ENCODE measurements around the gene OLFML2B. TPM values are rescaled to one million over a fixed set of nuclear protein-coding genes. Genes with fewer than 3 reads are reported as not detected.

OLFML2B gene
- total RNA-seq, 1 donor from 2014 or later, result 1.2 TPM

DNA sequence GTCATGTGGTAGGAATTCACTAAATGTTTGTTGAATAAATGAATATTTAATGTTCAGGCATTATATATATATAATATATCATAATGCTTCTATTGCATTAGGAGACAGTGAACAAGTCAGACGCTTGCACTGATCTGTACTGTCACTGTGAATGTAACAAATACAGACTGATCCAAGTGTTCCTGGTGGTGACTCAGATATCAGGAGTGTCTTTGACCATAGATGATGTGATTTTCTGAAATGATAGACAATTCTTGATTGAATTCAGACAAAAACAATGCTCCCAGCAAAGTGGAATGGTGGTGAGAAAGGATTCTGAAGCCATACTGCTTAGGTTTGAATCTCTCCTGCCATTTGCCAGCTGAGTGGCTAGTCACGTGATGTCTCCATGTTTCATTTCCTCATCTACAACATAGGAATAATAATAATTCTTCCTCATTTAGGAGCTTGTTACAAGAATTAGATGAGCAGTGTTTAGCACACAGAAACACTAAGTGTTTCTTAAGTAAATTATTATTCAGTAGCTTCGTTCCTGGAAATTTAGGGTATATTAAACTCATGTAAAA, 71.0 kb downstream of the OLFML2B start:
- no peak for FAIRE-seq
- DNase-seq (ENCODE audit: low spot score in 2 of 2), result no peak

DNA sequence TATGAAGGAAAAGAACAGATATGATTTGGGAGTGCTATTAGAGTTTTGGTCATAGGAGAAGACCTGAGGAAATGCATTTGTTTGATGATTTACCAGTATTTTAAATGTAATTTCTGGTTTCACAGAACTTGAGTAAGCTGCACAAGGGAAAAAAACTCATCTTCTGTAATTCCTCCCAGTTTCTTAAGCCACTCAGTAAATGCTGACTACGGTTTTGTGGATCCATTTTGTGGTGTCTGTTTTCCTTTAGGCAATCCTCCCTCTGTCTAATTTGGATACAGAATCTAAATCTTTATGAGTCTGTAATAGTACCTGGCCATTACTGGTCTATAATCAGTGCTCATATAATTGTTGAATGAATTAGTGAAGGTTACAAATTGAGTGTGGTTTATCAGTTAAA, 72.0 kb downstream of the OLFML2B start:
- FAIRE-seq (no peak), DNase-seq (ENCODE audit: low spot score in 2 of 2) (no peak)

DNA sequence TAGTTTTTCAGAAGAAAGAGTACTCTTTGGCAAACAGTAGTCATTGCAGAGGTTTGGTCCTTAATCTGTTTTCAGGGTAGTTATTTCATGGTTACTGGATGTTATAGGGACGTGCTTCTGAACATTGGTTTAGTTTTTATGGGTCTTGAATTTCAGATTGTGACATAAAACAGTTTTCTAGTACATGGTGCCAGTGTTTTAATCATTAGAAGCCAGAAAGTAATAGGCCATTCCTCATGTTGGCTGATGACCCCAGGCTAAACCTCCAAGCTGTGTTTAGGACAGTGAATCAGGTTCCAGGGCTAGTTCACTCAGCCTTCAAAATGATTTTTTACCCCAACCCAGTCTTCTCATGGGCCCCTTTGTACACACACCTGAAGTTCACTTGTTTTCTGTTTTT, 73.3 kb downstream of the OLFML2B start:
- no peak for DNase-seq (ENCODE audit: low spot score in 2 of 2)
- FAIRE-seq, result no peak

DNA sequence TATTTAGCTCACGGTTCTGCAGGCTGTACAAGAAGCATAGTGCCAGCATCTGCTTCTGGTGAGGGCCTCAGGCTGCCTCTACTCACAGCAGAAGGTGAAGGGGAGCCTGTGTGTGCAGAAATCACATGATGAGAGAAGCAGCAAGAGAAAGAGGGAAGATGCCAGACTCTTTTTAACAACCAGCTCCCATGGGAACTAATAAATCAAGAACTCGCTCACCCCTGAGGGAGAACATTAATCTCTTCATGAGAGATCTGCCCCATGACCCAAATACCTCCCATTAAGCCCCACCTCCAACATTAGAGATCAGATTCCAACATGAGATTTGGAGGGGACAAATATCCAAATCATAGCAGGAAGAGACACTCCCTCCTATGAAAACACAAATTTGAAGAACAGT, 74.1 kb downstream of the OLFML2B start:
- FAIRE-seq, result no peak
- DNase-seq (ENCODE audit: low spot score in 2 of 2), result no peak

DNA sequence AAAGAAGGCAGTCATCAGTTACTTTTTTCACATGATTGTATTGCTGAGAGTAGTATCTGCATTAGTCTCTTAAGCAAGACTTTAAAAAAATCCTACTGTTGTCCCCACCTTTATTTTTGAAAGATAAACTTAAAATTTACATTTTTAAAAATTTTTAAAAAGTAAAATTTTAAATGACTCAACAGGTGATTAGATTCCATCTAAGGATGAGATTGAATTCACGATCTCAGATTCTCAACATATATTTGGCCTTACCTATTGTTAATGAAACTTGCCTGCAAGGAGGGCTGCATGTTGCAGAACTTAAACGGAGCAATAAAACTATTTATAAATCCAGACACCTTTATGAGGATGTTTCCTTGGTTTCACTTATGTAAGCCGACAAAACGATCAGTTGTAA, 75.2 kb downstream of the OLFML2B start:
- no peak for DNase-seq (ENCODE audit: low spot score in 2 of 2)

DNA sequence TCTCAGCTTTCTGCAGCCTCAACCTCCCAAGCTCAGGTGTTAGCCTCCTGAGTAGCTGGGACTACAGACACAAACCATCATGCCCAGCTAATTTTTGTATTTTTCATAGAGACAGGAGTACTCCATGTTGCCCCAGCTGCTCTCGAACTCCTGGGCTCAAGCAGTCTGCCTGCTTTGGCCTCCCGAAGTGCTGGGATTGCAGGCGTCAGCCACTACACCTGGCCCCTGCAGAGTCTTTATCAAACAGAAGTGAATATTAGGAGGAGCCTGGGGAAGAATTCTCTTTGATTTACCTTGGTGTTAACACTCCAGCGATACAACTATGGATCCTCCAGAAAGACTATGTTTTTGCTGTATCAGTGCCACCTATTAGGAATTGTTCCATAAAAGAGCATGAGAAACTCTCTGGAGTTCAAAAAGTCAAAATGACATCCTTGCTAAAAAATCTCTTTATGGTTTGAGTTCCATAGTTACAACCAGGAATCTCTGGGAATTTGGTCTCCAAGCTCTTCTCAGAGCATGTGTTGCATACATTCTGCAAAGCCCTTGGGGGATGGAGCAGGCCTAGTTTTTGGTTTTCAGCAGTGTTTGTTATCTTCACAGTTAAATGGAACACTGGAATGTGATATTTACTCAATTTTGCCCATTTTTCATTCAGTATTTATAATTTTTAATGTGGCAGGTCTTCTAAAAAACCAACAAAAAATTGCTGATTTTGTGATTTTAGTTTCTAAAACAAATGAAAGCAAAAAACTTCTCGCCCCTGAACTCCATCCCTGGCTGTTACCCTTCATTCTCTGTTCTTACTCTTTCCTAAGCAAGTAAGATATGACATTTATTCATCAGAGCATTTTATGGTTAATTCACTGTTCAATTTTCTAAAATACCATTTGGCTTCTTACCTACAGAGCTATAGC, 77.3 kb downstream of the OLFML2B start:
- DNase-seq (ENCODE audit: low spot score in 2 of 2), result no peak

More for the DNA sequence above, 75.2 kb downstream of the OLFML2B start:
- FAIRE-seq, result no peak

DNA sequence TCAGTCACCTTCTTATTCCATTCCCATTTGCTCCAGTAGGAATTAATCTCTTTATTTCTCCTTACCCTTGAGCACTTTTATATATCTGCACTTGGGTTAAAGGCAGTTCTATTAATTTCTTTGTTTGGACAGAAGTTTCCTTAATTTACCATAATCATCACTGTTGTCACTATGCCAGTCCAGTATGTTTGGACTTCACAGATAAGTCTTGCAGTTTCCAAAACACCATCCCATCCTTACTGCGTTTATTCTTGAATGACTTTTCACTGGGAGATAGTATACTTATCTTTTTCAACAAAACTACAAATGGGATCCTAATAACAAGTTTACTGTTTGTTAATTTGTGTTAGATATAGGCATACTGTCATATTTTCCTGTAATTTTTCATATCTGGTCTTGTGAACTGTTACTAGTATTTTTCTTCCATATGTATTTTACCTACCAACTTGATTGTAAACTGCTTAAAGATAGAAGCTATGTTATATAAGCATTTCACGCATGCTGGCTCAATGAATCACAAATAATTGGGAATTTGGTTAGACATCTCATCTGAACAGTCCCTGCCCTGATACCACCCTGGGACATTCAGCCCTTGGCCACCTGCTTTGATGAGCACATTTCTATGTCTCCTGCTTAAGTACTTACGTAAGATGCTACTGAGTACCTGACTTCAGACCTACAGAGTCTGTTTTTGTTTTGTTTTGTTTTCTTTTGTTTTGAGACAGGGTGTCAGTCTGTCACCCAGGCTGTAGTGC, 78.2 kb downstream of the OLFML2B start:
- DNase-seq (ENCODE audit: low spot score in 2 of 2), result no peak

More for the DNA sequence above, 77.3 kb downstream of the OLFML2B start:
- FAIRE-seq, result no peak

DNA sequence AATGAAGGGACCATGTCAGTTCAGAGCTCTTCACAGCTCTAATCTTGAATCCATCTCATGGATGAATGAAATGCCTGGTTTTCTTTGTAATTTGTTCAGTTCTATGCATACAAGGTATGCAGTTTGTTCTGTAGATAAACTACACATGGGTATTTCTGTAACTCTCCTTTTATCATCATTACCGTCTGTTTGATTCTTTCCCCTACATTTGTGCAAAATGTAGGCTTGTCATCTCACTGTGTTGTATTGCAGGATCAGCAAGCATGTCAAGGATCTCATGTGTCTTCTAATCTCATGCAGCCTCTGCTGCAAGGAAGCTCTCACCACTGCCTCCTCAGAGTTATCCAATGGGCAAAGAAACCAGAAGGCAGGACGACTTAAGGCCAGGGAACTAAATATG, 79.3 kb downstream of the OLFML2B start:
- DNase-seq (ENCODE audit: low spot score in 2 of 2) (no peak), FAIRE-seq (no peak)

More for the DNA sequence above, 78.2 kb downstream of the OLFML2B start:
- FAIRE-seq, result no peak

DNA sequence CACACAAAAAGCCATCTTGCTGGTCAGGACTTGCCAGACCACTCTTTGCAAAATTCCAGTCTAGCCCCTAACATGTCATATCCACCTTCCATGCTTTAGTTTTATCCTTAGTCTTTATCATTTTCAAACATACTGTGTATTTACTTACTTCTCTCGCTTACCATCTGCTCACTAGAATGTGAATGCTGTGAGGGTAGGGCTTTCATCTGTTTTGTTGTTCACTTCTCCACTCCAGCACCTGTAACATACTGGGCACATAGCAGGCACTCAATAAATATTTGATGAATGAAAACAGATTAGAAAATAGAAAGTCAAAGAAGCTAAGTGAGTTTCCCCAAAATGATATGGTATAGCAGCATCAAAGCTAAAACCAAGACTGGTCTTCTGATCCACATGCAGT, 79.9 kb downstream of the OLFML2B start:
- DNase-seq (ENCODE audit: low spot score in 2 of 2) (no peak), FAIRE-seq (no peak)

DNA sequence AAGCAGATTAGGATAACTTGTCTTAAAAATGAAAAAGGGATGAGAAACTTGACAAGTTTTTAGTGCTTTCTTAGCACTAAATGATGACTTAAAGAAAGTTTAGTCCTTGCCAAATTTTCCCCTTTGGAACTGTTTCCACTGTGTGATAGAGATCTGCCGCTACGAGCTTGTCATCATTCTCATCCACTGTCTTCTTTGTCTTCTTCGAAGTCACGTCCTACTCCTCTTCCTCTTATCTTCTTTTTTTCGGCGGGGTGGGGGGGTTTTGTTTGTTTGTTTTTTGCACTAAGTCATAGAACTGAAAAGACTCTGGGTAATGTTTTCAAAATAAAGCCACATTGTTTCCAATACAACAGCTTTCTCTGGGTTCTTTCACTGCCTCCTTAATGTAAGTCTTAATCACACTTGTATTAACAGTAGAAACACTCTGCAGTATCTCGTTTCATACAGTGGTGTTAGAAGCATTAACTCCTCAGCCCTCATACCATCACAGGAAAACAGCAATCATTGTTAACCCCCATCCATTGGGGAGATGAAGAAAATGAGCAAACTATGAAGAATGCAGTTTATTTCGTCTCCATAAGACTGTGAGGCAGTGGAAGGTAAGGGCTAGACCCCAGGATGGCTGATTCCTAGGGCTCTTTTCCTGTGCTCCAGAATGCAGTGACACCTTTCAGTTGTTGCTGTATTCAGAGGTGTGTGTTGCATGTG, 81.8 kb downstream of the OLFML2B start:
- no peak for FAIRE-seq
- no peak for DNase-seq (ENCODE audit: low spot score in 2 of 2)

DNA sequence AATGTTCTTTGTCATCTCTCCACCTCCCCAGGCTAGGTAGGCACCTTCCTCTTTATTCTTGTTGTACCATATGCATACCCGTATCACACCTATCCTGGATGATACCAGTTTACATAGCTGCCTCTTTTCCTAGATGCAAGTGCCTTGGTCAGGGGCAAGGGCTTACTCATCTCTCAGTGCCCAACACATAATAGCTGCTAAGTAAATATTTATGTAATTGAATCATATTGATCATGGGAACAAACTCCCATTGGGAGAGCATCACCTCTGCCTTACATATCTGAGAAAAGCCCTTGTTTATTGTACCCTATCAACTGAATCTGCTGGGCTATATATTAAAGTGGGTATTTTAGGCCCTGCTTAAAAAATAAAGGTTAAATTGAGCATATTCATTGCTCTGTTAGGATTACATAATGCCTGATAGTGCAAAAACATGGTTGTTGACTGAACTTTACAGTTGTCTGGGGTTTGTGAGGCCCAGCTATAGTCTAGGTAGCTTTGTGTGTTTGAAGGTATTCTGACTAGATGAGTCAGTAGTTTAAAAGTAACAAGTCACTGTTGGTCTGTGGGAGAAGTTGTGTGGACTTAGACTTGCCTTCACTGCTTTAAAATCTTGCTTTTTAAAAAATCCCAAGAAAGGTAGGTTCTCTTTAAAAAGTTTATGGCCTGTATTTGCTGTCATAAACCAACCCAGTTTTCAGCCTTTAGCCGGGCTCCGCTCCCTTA, 82.6 kb downstream of the OLFML2B start:
- DNase-seq (ENCODE audit: low spot score in 2 of 2) (no peak), FAIRE-seq (no peak)

DNA sequence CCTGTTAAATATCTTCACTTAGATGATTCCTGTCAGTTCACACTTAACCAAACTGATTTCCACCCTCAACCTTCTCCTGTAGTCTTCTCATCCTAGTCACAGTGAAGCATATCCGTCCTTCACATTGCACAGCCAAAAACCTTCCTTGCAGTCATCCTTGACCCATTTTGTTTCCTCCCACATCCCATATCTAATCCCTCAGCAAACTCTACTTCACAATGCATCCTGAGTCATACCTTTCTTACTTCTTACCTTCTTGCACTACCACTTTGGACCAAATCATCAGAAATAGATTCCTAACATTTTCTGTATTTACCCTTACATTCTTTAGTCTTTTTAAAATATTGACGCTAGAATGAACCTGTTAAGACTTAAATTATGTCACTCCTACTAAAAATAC, 86.9 kb downstream of the OLFML2B start:
- FAIRE-seq (no peak), DNase-seq (ENCODE audit: low spot score in 2 of 2) (no peak)

DNA sequence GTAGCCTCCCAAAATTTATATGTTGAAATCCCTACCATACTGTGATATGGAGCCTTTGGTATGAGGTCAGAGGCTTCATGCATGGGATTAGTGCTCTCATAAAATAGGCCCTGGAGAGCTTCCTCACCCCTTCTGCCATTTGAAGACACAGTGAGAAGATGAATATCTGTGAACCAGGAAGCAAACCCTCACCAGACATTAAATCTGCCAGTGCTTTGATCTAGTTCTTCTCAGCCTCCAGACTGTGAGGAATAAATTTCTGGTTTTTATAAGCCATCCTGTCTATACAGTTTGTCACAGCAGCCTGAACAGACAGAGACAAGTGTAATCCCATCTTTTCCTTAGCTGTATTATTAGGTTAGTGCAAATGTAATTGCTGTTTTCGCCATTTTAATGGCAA, 88.4 kb downstream of the OLFML2B start:
- no peak for DNase-seq (ENCODE audit: low spot score in 2 of 2)
- FAIRE-seq, result no peak

DNA sequence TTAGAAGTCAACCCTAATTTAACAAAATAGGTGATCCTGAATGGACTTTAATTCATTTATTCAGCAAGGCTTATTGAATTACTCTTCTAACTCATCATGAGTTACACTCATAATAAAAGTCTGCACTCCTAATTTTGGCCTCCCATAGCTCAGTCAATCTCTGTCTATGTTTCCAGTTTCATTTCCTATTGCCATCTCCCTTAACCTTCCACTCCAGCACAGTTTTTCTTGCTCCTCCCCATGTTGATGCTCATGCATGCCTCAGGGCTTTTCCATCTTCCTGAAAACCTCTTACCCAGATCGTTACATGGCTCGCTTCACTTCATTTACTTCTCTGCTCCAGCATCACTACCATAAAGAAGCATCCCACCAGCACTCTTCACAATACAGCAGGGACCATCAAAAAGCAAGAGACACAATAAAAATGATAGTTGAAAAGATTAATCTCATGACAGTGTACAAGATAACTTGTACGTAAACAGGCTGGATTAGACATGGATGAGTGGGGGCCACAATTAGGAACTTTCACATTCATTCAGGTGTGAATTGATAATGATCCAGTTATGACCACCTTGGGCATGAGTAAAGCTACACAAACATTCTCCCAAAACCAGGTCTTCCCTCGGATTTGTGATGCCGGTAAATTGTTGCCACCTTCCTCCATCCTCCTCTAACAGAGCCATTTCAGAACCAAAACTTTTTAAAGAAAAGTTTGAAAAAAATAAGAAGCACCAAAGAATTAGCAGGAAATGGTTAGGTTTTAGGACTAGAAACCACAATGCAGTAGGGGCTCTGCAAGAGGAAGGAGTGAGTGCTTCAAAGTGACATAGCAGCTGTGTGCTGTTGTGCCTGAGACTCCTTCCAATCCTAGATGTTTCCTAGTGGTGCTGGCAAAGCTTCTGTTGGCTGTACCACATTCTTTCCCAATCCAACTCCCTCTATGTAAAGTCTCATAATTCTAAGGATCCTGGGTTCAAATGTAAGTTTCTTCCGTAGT, 89.8 kb downstream of the OLFML2B start:
- DNase-seq (ENCODE audit: low spot score in 2 of 2) (no peak), FAIRE-seq (no peak)

Other genes starting within 250 kb of the OLFML2B start
- gene NOS1AP, start 45.8 kb upstream of the OLFML2B start, total RNA-seq, result 4.9 TPM

All from frontal cortex (tissue), 4 donors.